Stimulated activated memory B cell treated with anti-CD40 and anti-IgM and Interleukin-4, amounts not matched to agents 10 μg/mL and 1 μg/mL and 100 μg/mL, for 72 hours (primary cell): ENCODE results near the gene STPG2.

ENCODE experiments used
- ATAC-seq: fragments of 150-1000 bp; cut with Tn5 transposase; 2 replicates; pipeline ENCODE4 v1.10.0; 2021
- H3K27ac Mint-ChIP-seq: one replicate; pipeline ENCODE4 v1.8.0; 2022; ENCODE audit warnings: mild to moderate bottlenecking, mixed read lengths
- H3K27me3 Mint-ChIP-seq: one replicate; pipeline ENCODE4 v1.8.0; 2022; ENCODE audit warnings: mixed read lengths
- H3K36me3 Mint-ChIP-seq: one replicate; pipeline ENCODE4 v1.8.0; 2022; ENCODE audit warnings: mixed read lengths
- H3K4me1 Mint-ChIP-seq: one replicate; pipeline ENCODE4 v1.8.0; 2022; ENCODE audit warnings: mixed read lengths
- H3K4me3 Mint-ChIP-seq: one replicate; pipeline ENCODE4 v1.8.0; 2022; ENCODE audit warnings: mild to moderate bottlenecking, moderate library complexity, mixed read lengths
- H3K9me3 Mint-ChIP-seq: one replicate; pipeline ENCODE4 v1.8.0; 2022; ENCODE audit warnings: mixed read lengths

The STPG2 gene

GRCh38 chr4:98143001-98143899 is at the start of gene STPG2:
TSS of gene STPG2 (minus strand) at chr4:98143476.
- H3K9me3 Mint-ChIP-seq, result no peaks in the 10 kb centered on the region
- no peaks in the 10 kb centered on the region for H3K27me3 Mint-ChIP-seq
- peaks cover 23% of the 10 kb centered on the region for H3K4me1 Mint-ChIP-seq
- H3K27ac Mint-ChIP-seq, result peak within 1 kb of the TSS; percentile 95
- peak; percentile 99 for ATAC-seq
- no peaks in the 10 kb centered on the region for H3K36me3 Mint-ChIP-seq
- H3K4me3 Mint-ChIP-seq, result peak within 1 kb of the TSS; percentile 94

- no peak overlapping the region for H3K27ac Mint-ChIP-seq
- no peak for ATAC-seq
- H3K36me3 Mint-ChIP-seq, result peaks cover 12% of the 10 kb centered on the region
- peaks cover 6% of the 10 kb centered on the region for H3K9me3 Mint-ChIP-seq
- H3K27me3 Mint-ChIP-seq, result no peaks in the 10 kb centered on the region
- H3K4me3 Mint-ChIP-seq, result no peak overlapping the region
- H3K4me1 Mint-ChIP-seq, result peaks cover 7% of the 10 kb centered on the region
These were observed 42.0 kb upstream of the STPG2 start for GRCh38 chr4:98185279-98185678.

GRCh38 chr4:98181809-98182208 is 38.5 kb upstream of the STPG2 start:
- Mint-ChIP-seq H3K27me3 (no peaks in the 10 kb centered on the region), H3K27ac (no peak overlapping the region), H3K9me3 (no peaks in the 10 kb centered on the region), H3K36me3 (peaks cover 12% of the 10 kb centered on the region), H3K4me3 (no peak overlapping the region), H3K4me1 (peaks cover 13% of the 10 kb centered on the region)
- ATAC-seq, result no peak

- no peak for ATAC-seq
- Mint-ChIP-seq H3K36me3 (peaks cover 12% of the 10 kb centered on the region), H3K4me3 (no peak overlapping the region), H3K27ac (no peak overlapping the region), H3K9me3 (no peaks in the 10 kb centered on the region), H3K27me3 (no peaks in the 10 kb centered on the region), H3K4me1 (peaks cover 13% of the 10 kb centered on the region)
These were observed 36.7 kb upstream of the STPG2 start for GRCh38 chr4:98179951-98180350.

- H3K36me3 Mint-ChIP-seq, result peaks cover 6% of the 10 kb centered on the region
- no peak for ATAC-seq
- no peak overlapping the region for H3K27ac Mint-ChIP-seq
- H3K9me3 Mint-ChIP-seq, result peaks cover 3% of the 10 kb centered on the region
- H3K4me3 Mint-ChIP-seq, result no peak overlapping the region
- peaks cover 6% of the 10 kb centered on the region for H3K4me1 Mint-ChIP-seq
- H3K27me3 Mint-ChIP-seq, result no peaks in the 10 kb centered on the region
These were observed 33.3 kb upstream of the STPG2 start for GRCh38 chr4:98176531-98176930.

GRCh38 chr4:98170035-98170434 is 26.8 kb upstream of the STPG2 start:
- Mint-ChIP-seq H3K27me3 (no peaks in the 10 kb centered on the region), H3K4me1 (no peaks in the 10 kb centered on the region), H3K27ac (no peak overlapping the region), H3K9me3 (peaks cover 3% of the 10 kb centered on the region), H3K36me3 (no peaks in the 10 kb centered on the region), H3K4me3 (no peak overlapping the region)
- no peak for ATAC-seq

GRCh38 chr4:98166731-98167041 is 23.4 kb upstream of the STPG2 start:
- Mint-ChIP-seq H3K36me3 (no peaks in the 10 kb centered on the region), H3K27me3 (no peaks in the 10 kb centered on the region)

GRCh38 chr4:98166025-98166730 is 22.9 kb upstream of the STPG2 start:
- H3K4me3 Mint-ChIP-seq, result no peak overlapping the region
- no peaks in the 10 kb centered on the region for H3K27me3 Mint-ChIP-seq
- no peaks in the 10 kb centered on the region for H3K4me1 Mint-ChIP-seq
- peaks cover 4% of the 10 kb centered on the region for H3K9me3 Mint-ChIP-seq
- H3K36me3 Mint-ChIP-seq, result no peaks in the 10 kb centered on the region
- no peak overlapping the region for H3K27ac Mint-ChIP-seq
- no peak for ATAC-seq

More at GRCh38 chr4:98166731-98167041, 23.4 kb upstream of the STPG2 start:
- no peak overlapping the region for H3K4me3 Mint-ChIP-seq
- no peak for ATAC-seq
- H3K9me3 Mint-ChIP-seq, result peaks cover 4% of the 10 kb centered on the region
- no peak overlapping the region for H3K27ac Mint-ChIP-seq
- no peaks in the 10 kb centered on the region for H3K4me1 Mint-ChIP-seq

- ATAC-seq, result no peak
- H3K27ac Mint-ChIP-seq, result no peak overlapping the region
- H3K4me1 Mint-ChIP-seq, result no peaks in the 10 kb centered on the region
- H3K9me3 Mint-ChIP-seq, result peaks cover 4% of the 10 kb centered on the region
- H3K36me3 Mint-ChIP-seq, result no peaks in the 10 kb centered on the region
- no peaks in the 10 kb centered on the region for H3K27me3 Mint-ChIP-seq
- no peak overlapping the region for H3K4me3 Mint-ChIP-seq
These were observed 19.4 kb upstream of the STPG2 start for GRCh38 chr4:98162696-98163095.

- H3K4me3 Mint-ChIP-seq, result peak overlapping the region; percentile 70
These were observed 8.1 kb upstream of the STPG2 start for GRCh38 chr4:98151145-98151924.

GRCh38 chr4:98150092-98150761 is 7.0 kb upstream of the STPG2 start:
- H3K27me3 Mint-ChIP-seq, result no peaks in the 10 kb centered on the region
- H3K9me3 Mint-ChIP-seq, result no peaks in the 10 kb centered on the region
- peaks cover 20% of the 10 kb centered on the region for H3K4me1 Mint-ChIP-seq
- ATAC-seq, result no peak
- H3K4me3 Mint-ChIP-seq, result no peak overlapping the region
- H3K27ac Mint-ChIP-seq, result no peak overlapping the region
- H3K36me3 Mint-ChIP-seq, result no peaks in the 10 kb centered on the region

More at GRCh38 chr4:98151145-98151924, 8.1 kb upstream of the STPG2 start:
- Mint-ChIP-seq H3K9me3 (no peaks in the 10 kb centered on the region), H3K27me3 (no peaks in the 10 kb centered on the region), H3K27ac (peak overlapping the region; percentile 60), H3K36me3 (no peaks in the 10 kb centered on the region), H3K4me1 (peaks cover 20% of the 10 kb centered on the region)
- peak; percentile 43 for ATAC-seq

- ATAC-seq, result no peak
- peaks cover 23% of the 10 kb centered on the region for H3K4me1 Mint-ChIP-seq
- H3K27me3 Mint-ChIP-seq, result no peaks in the 10 kb centered on the region
- H3K4me3 Mint-ChIP-seq, result no peak overlapping the region
- H3K36me3 Mint-ChIP-seq, result no peaks in the 10 kb centered on the region
- H3K9me3 Mint-ChIP-seq, result no peaks in the 10 kb centered on the region
- H3K27ac Mint-ChIP-seq, result no peak overlapping the region
These were observed 5.6 kb upstream of the STPG2 start for GRCh38 chr4:98148856-98149255.

- Mint-ChIP-seq H3K27me3 (peaks cover 7% of the 10 kb centered on the region), H3K4me3 (no peak overlapping the region), H3K36me3 (peaks cover 20% of the 10 kb centered on the region), H3K9me3 (peaks cover 18% of the 10 kb centered on the region), H3K4me1 (no peaks in the 10 kb centered on the region), H3K27ac (no peak overlapping the region)
- ATAC-seq, result no peak
These were observed 17.1 kb downstream of the STPG2 start for GRCh38 chr4:98126141-98126540.

- H3K4me3 Mint-ChIP-seq, result no peak overlapping the region
- H3K27me3 Mint-ChIP-seq, result peaks cover 2% of the 10 kb centered on the region
- peaks cover 15% of the 10 kb centered on the region for H3K36me3 Mint-ChIP-seq
- H3K4me1 Mint-ChIP-seq, result no peaks in the 10 kb centered on the region
- no peak overlapping the region for H3K27ac Mint-ChIP-seq
- ATAC-seq, result no peak
- H3K9me3 Mint-ChIP-seq, result peaks cover 18% of the 10 kb centered on the region
These were observed 17.7 kb downstream of the STPG2 start for GRCh38 chr4:98125585-98125984.

- Mint-ChIP-seq H3K27ac (no peak overlapping the region), H3K4me3 (no peak overlapping the region), H3K27me3 (no peaks in the 10 kb centered on the region), H3K4me1 (no peaks in the 10 kb centered on the region), H3K36me3 (peaks cover 14% of the 10 kb centered on the region), H3K9me3 (peaks cover 16% of the 10 kb centered on the region)
- no peak for ATAC-seq
These were observed 25.9 kb downstream of the STPG2 start for GRCh38 chr4:98117363-98117762.
